ENCODE measurements around the gene RIOK1. TPM values are rescaled to one million over a fixed set of nuclear protein-coding genes. Genes with fewer than 3 reads are reported as not detected.
A peak's percentile ranks its signal among the peaks of the same experiment; 100 is the strongest.
"Not testable (repeated sequence)": the region's sequence is repeated elsewhere in the genome, so short reads cannot be mapped to it uniquely, and the experiment has no call there.

Gene RIOK1
- total RNA-seq, 4 donors from 2014 or later: 5.5 to 19.0 (median 10.1) TPM

DNA sequence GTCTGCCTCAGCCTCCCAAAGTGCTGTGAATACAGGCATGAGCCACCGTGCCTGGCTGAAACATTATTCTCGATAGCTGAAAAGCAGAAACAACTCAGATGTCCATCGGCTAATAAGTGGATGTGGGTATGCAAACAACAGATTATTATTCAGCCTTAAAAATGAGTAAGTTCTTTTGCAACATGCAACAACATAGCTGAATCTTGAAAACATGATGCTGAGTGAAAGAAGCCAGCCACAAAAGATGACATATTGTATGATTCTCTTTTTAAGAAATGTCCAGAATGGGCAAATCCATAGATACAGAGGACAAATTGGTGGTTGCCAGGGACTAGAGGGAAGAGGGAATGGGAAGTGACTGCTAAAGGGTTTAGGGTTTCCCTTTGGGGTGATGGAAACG lies 61.7 kb downstream of the RIOK1 start:
- TF ChIP-seq, protein P1, sequence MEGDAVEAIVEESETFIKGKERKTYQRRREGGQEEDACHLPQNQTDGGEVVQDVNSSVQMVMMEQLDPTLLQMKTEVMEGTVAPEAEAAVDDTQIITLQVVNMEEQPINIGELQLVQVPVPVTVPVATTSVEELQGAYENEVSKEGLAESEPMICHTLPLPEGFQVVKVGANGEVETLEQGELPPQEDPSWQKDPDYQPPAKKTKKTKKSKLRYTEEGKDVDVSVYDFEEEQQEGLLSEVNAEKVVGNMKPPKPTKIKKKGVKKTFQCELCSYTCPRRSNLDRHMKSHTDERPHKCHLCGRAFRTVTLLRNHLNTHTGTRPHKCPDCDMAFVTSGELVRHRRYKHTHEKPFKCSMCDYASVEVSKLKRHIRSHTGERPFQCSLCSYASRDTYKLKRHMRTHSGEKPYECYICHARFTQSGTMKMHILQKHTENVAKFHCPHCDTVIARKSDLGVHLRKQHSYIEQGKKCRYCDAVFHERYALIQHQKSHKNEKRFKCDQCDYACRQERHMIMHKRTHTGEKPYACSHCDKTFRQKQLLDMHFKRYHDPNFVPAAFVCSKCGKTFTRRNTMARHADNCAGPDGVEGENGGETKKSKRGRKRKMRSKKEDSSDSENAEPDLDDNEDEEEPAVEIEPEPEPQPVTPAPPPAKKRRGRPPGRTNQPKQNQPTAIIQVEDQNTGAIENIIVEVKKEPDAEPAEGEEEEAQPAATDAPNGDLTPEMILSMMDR (IDR thresholded peaks at IDR 0.05): no peak
- Histone ChIP-seq H3K36me3 (no peaks in the 10 kb centered on the region), H3K27ac (no peak overlapping the region), H3K9me3 (no peaks in the 10 kb centered on the region), H3K4me3 (no peak overlapping the region), H3K4me1 (no peaks in the 10 kb centered on the region), H3K27me3 (no peaks in the 10 kb centered on the region)
- no peak for DNase-seq

- no peaks in the 10 kb centered on the region for H3K4me1 ChIP-seq
- DNase-seq: no peak
- H3K27me3 ChIP-seq: no peaks in the 10 kb centered on the region
- no peaks in the 10 kb centered on the region for H3K36me3 ChIP-seq
- TF ChIP-seq, protein P1 (IDR thresholded peaks at IDR 0.05): no peak
- no peak for TF ChIP-seq POLR2A (IDR thresholded peaks at IDR 0.05)
- H3K27ac ChIP-seq: no peak overlapping the region
- H3K9me3 ChIP-seq: no peaks in the 10 kb centered on the region
- H3K4me3 ChIP-seq: no peak overlapping the region
Observed at GRCh38 chr6:7452898-7453297, 63.3 kb downstream of the RIOK1 start.

- no peaks in the 10 kb centered on the region for H3K4me1 ChIP-seq
- no peak overlapping the region for H3K27ac ChIP-seq
- DNase-seq: no peak
- H3K27me3 ChIP-seq: no peaks in the 10 kb centered on the region
- TF ChIP-seq POLR2A (IDR thresholded peaks at IDR 0.05): no peak
- TF ChIP-seq, protein P1 (IDR thresholded peaks at IDR 0.05): no peak
- H3K36me3 ChIP-seq: no peaks in the 10 kb centered on the region
- no peaks in the 10 kb centered on the region for H3K9me3 ChIP-seq
- no peak overlapping the region for H3K4me3 ChIP-seq
Observed at GRCh38 chr6:7454696-7455358, 65.2 kb downstream of the RIOK1 start.

DNA sequence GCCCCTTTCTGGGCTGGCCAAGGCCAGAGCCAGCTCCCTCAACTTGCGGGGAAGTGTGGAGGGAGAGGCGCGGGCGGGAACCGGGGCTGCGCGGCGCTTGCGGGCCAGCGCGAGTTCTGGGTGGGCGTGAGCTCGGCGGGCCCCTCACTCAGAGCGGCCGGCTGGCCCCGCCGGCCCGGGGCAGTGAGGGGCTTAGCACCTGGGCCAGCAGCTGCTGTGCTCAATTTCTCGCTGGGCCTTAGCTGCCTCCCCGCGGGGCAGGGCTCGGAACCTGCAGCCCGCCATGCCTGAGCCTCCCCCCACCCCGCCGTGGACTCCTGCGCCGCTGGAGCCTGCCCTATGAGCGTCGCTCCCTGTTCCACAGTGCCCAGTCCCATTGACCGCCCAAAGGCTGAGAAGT lies 66.7 kb downstream of the RIOK1 start:
- H3K4me3 ChIP-seq, H3K9me3 ChIP-seq, H3K27ac ChIP-seq, DNase-seq, H3K4me1 ChIP-seq, H3K36me3 ChIP-seq, H3K27me3 ChIP-seq: not testable (repeated sequence)

DNA sequence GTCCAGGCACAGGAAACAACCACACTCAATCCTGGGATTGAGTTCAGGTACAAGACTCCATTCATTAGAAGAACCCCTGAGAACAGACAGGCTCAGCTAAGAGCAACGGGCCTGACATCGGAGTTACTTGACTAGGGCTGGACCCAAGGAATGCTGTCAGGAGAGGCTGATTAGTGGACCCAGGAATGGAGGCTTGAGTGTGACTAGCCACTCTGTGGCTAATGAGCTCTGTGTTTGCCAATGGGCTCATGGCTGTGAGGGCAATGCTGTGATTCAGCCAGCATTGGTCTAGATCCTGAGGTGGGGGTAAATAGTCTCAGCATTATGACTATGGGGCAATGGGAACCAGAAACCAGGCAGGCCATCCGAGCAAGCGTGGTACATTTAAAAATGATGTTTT lies 71.8 kb downstream of the RIOK1 start:
- Histone ChIP-seq H3K27me3 (no peaks in the 10 kb centered on the region), H3K9me3 (no peaks in the 10 kb centered on the region), H3K4me1 (peaks cover 0 to 7% (median 0%) of the 10 kb centered on the region in 4 donors), H3K36me3 (no peaks in the 10 kb centered on the region), H3K27ac (no peak overlapping the region), H3K4me3 (no peak overlapping the region)
- no peak for TF ChIP-seq POLR2A (IDR thresholded peaks at IDR 0.05)
- TF ChIP-seq, protein P1 (IDR thresholded peaks at IDR 0.05): no peak
- DNase-seq: no peak

- Histone ChIP-seq H3K4me1 (peaks cover 0 to 20% (median 0%) of the 10 kb centered on the region in 4 donors), H3K27me3 (no peaks in the 10 kb centered on the region), H3K9me3 (no peaks in the 10 kb centered on the region), H3K27ac (no peak overlapping the region), H3K4me3 (no peak overlapping the region), H3K36me3 (no peaks in the 10 kb centered on the region)
- peak in 1 of 3 donors; percentile 60 for DNase-seq
- TF ChIP-seq, protein P1 (IDR thresholded peaks at IDR 0.05): no peak
- no peak for TF ChIP-seq POLR2A (IDR thresholded peaks at IDR 0.05)
Observed at GRCh38 chr6:7463785-7464184, 74.2 kb downstream of the RIOK1 start.
